Spleen (tissue), 7 donors: ENCODE data around the gene SEMG1.

Experiments
- POLR2A ChIP-seq, 3 donors: fragments of 450-650 bp; IDR thresholded peaks; one replicate each; pipeline ENCODE4 v1.5.1; 2017; ENCODE audit warnings: antibody characterized with exemption in 3 of 3, mild to moderate bottlenecking in 1 of 3
- TF ChIP-seq, protein P1 (sequence below), 11 experiments: fragments of 200-600 bp in 7 of 11; fragments of 450-650 bp in 4 of 11; sonication (generic) in 4 of 11; IDR thresholded peaks in 8 of 11; conservative IDR thresholded peaks in 3 of 11; 1 replicate in 7 of 11; 2 replicates in 4 of 11; pipeline versions ENCODE4 v1.4.0 to v1.8.0; 2016 to 2021; ENCODE audit warnings: antibody characterized with exemption in 11 of 11, inconsistent platforms in 4 of 11, mild to moderate bottlenecking in 1 of 11
- donor health status: DM: no; HTN: no; CAD: no; lungs with moderate emphysema.
- donor health status: DM: no; HTN: no; CAD: no.
- donor health status: DM: no; HTN: no; CAD: no.

DNA sequence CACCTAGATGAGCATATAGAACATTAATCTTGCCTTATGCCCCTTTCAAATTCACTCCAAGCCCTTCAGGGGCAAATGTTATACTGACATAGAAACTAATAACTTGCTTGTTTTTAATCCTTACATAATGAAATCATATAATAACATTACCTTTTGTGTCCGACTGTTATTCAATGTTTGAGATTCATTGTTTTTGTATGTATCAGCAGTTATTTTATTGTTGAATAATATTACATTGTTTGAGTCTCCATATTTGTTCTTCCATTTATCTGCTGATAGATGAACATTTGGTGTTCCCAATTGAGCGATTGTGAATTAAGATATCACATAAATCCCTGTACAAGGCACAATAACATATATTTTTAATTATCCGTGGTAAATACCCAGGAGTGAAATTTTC, 6.0 kb downstream of the SEMG1 start:
- TF ChIP-seq, protein P1, sequence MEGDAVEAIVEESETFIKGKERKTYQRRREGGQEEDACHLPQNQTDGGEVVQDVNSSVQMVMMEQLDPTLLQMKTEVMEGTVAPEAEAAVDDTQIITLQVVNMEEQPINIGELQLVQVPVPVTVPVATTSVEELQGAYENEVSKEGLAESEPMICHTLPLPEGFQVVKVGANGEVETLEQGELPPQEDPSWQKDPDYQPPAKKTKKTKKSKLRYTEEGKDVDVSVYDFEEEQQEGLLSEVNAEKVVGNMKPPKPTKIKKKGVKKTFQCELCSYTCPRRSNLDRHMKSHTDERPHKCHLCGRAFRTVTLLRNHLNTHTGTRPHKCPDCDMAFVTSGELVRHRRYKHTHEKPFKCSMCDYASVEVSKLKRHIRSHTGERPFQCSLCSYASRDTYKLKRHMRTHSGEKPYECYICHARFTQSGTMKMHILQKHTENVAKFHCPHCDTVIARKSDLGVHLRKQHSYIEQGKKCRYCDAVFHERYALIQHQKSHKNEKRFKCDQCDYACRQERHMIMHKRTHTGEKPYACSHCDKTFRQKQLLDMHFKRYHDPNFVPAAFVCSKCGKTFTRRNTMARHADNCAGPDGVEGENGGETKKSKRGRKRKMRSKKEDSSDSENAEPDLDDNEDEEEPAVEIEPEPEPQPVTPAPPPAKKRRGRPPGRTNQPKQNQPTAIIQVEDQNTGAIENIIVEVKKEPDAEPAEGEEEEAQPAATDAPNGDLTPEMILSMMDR (IDR thresholded peaks at IDR 0.05 in 8 of 11, conservative IDR thresholded peaks at IDR 0.05 in 3 of 11) = no peak
- no peak for TF ChIP-seq POLR2A (IDR thresholded peaks at IDR 0.05)
